Dermis blood vessel endothelial cell (primary cell): ENCODE results near the gene IL17D. TPM values are rescaled to one million over a fixed set of nuclear protein-coding genes. Genes with fewer than 3 reads are reported as not detected.
"Not testable (repeated sequence)": the region's sequence is repeated elsewhere in the genome, so short reads cannot be mapped to it uniquely, and the experiment has no call there.

ENCODE experiments used
- DNase-seq: peaks from one replicate; pipeline ENCODE4 v3.0.0; 2010
- total RNA-seq: library from RNA; depleted of rRNA; stranded (reverse); fragments of >200 nt; gene quantifications from 2 replicates; pipeline ENCODE4 v1.2.3, GENCODE V29; 2014

Gene IL17D, protein sequence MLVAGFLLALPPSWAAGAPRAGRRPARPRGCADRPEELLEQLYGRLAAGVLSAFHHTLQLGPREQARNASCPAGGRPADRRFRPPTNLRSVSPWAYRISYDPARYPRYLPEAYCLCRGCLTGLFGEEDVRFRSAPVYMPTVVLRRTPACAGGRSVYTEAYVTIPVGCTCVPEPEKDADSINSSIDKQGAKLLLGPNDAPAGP
- 2.7 and 3.7 TPM in 2 replicates for total RNA-seq

DNA sequence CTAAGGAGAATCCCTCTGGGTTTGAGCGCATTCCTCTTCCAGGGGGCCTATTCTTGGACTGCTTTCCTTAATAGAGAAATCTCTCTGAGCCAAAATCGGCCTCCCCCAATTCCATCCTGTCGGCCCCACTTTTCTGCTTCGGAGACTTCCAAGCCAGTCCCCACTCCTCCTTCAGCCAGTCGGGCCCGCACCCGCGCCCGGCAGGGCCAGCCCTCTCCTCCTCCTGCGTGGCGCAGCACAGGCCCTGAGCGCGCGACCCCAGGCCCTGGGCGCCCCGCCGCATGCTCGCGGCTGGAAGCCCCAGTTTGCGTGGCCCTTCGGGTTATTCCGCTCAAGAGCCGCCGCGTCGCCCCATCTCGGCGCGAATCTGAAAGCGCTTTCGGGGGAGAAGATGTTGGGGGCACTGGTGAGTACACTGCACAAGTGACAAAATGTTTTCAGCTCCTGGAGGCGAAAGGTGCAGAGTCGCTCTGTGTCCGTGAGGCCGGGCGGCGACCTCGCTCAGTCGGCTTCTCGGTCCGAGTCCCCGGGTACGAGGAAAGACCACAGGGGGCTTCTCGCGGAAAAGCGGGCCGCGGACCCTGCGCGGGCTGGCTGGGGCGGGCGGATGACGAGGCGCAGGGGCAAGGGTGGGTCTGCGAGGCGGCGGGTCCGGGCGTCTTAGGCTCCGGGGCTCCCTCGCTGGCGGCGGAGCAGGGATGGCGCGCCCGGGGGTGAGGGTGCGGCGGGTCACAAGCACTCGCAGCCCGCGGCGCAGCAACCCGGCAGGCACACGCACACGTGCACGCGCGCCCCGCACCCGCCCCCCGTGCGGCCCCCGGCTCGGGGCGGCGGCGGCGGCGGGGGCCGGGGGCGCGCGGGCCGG, at the start of gene IL17D:
Gene IL17D, plus strand, starts transcription at position 785 of the 865 bp plus-strand sequence. CDS start 303 bp downstream, outside the sequence.
- DNase-seq, result peak; percentile 47

GRCh38 chr13:20654156-20654555, 49.3 kb upstream of the IL17D start:
- DNase-seq, result peak; percentile 55

GRCh38 chr13:20658451-20659040, 45.0 kb upstream of the IL17D start:
- no peak for DNase-seq

DNA sequence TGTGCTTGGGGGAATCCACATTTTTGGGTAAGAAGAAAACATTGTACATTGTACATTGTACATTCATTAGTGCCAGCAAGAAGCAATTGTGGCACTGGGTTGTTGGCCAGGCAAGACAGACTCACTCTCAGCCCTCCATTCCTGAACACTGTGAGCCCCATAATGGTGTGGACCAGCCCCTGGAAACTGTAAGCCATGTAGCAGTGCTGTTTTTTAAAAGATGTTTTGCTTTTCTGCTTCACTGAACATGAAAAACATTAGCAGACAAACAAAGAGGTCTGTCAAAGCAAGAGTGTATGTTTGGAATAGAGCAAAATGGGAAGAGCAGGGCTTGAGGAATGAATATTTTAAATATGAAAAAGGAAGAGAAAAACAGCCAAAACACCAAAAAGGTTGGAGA, 39.1 kb upstream of the IL17D start:
- DNase-seq, result no peak

DNA sequence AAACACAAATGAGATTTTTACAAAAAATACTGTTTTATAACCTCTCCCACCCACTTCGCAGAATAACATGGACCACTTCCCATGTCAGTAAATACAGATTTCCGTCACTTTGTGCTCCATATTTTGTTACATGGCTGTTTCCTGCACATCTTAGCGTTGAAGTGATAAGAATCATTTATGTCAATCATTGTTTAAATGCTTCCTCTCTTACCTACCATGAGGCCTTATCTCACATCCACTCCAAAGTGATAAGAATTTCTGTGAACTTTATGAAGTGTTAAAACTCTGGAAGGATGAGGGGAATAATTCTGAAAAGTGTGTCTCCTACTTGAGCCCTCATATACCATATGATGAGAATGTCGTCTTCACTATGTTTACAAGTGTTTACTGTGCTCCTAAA, 36.6 kb upstream of the IL17D start:
- DNase-seq, result no peak

DNA sequence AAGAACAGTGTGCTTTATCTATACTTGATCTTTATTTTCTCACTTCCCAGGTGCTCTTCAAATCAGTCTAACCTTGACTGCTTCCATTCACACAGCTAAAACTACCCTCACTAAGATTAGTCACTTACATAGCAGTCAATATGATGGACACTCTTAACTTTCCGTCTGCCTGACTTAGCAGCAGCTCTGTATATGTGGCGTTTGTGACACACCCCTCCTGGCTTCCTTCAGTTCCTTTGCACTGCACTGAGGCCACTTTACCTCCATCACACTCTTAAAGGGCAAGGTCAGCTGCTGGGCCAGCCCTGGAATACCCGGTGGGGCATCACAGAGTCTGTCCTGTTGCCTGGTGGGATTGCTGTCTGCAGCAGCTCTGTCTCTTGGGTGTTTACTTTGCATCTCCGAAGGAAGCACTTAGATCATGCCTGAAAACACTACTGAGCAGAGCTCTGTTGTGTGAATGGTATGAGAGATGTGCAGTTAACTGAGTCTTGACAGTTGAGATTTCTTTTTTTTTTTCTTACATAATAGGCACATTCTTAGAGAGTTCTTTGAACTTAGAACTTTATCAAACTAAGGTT, 35.6 kb upstream of the IL17D start:
- no peak for DNase-seq

DNA sequence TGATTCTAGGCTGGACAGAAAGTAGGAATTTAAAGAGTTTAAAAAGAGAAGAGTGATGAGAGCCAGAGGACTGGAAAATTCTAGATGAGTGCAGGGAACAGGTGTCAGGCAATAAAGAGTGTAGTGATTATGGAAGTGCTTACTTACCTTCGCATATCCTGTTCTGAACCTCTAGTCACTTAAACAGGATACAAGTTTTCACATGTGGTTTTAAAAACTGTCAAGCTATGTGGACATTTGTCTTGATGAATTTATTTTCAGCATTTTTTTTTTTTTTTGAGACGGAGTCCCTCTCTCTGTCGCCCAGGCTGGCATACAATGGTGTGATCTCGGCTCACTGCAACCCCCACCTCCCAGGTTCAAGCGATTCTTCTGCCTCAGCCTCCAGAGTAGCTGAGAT, 34.3 kb upstream of the IL17D start:
- DNase-seq, result no peak

DNA sequence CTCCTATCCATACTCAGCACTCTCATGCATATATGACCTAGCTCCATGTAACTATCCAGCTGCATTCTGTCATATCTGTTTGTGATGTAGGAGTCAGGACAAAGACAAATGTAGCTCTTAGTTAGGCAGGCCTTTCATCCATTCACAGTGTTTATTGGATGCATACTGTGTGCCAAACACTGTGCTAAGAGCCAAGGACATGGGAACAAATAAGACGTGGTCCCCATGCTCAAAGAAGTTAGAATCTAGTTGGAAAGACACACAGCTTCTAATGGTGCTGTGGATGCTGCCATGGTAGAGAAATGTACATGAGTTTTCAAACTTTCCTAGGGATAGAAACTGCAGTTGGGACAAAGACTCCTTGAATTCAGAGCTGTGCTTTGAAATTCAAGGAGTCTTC, 31.7 kb upstream of the IL17D start:
- DNase-seq, result no peak

GRCh38 chr13:20672772-20673171, 30.7 kb upstream of the IL17D start:
- DNase-seq, result no peak

DNA sequence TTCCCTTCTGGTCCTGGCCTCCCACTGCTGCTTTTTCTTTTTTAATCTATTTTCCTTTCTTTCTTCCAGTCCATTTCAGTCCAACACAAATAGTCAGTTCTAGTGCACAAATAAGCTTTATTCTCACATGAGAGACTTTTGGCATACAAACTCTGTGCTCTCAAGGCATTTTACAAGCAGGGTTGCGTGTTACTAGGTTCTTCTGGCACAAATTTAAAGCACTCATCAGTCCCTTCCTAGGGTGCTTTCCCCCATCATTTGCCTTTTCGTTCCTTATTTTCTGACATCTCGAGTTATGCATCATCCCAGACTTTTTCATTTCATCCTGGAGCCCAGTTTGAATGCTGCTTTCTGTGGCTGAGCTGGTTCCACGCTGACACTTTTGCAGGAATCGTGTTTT, 29.8 kb upstream of the IL17D start:
- DNase-seq, result no peak

DNA sequence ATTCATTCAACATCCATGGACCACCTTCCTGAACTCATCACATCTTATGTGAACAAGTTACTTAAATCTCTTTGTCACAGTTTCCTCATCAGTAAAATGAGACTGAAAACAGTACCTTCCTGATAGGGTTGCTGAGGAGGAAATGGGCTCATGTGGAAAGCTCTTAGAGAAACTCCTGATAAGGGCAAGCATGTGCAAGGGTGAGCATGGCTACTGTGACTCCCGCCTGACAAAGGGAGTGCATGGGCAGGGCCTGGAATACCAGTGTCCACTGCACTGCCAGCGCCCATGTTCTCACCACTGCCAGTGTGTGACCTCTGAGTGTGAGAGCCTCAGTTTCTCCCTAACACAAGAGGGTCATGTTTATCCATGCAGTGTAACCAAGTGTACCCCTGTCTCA, 27.3 kb upstream of the IL17D start:
- no peak for DNase-seq

DNA sequence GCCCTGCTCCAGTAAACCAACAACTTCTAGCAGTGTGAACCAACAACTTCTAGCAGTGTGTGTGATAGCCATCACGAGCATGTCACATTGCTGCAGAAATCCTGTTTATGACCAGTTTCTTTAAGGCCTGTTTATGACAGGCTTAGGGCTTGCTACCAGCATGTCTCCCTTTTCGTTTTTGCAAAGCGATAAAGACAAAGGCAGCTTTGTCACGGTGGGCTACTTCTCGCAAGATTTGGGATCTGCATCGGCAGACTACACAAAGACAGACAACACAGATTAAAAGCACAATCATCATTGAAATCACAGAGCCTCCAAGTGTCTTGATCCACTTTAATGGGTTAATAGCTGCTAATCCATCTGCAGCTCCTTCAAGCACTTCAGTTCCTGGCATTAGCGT, 24.9 kb upstream of the IL17D start:
- not testable (repeated sequence) for DNase-seq

GRCh38 chr13:20679879-20680278, 23.6 kb upstream of the IL17D start:
- DNase-seq, result no peak

DNA sequence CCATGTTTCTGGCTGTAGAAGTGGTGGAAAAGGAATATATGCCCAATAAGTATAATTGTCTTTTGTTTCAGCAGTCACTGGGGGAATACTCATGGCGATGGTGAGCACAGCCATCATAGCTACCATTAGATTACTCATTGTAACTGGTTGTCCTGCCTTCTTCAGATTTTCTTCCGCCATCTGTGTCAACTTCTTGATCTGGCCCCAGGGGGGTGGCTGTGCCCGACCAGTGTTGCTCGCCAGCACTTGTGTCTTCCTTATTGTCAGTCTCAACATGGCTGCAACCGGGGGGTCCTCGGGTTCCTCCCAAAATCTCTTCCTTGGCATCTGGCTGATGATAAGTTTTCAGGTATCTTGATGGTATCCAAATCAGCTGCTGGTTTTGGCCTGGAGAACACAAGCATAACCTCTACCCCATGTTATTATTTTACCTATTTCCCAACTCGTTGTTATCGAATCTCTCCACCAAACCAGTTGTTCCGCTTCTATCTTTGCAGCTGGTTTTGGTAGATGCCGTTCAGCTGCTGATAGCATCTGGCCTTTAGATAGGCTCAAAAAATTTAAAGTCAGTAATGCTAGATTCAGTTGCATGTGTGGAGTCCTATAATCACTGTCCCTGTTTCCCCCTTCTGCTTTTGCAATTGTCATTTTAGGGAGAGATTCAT, 23.0 kb upstream of the IL17D start:
- no peak for DNase-seq

- not testable (repeated sequence) for DNase-seq
Observed at GRCh38 chr13:20681481-20681880, 22.0 kb upstream of the IL17D start.

GRCh38 chr13:20682061-20682460, 21.4 kb upstream of the IL17D start:
- no peak for DNase-seq

DNA sequence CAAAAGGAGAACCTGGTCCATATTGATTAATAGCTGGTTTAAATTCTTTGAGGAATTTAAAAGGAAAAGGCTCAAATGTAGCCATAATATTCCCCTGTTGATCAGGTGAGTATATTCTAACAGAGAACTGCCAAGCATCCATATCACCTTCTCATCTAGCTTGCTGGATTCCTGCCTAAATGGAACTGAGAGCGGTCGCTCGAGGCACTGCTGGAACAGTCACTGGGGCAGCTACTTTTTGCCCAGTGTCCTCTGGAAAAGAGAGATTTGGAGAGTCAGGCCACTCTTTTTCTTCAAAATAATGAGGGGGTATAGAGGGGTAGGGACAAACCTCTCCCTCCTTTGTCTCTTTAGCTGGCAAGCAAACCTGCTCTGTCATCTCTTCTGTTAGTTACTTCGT, 19.5 kb upstream of the IL17D start:
- no peak for DNase-seq

DNA sequence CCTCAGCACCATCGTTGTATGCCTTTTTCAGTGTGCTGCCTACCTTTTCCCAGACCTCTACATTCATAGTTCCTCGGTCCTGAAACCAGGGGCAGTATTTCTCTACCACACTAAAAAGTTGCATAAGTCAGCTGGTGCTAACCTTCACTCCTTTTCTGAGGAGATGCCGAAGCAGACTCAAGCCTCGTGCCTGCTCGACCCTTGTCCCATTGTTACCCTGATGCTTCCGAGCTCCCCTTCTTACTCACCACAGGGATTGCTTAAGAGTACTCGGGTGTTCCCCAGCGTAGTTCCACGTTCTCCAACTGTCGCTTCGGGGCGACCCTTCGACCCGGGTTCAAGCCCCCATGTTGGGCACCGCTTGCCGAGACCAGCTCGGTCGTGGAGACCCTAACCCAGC, 19.0 kb upstream of the IL17D start:
- no peak for DNase-seq

DNA sequence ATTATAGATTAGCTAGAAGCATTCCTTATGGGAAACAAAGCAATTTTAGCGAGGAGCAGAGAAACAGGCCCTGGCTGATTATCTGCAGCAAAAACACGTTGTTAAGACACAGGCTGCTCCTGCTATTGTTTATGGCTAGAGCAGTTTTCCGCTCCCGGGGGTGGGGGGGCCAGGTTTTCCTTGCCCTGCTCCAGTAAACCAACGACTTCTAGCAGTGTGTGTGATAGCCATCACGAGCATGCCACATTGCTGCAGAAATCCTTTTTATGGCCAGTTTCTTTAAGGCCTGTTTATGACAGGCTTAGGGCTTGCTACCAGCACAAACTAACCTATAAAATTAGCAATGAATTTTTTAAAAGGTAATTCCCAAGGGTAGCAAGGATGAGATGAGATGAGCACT, 18.4 kb upstream of the IL17D start:
- no peak for DNase-seq

GRCh38 chr13:20686167-20686566, 17.3 kb upstream of the IL17D start:
- DNase-seq, result no peak

GRCh38 chr13:20686863-20687579, 16.5 kb upstream of the IL17D start:
- no peak for DNase-seq

DNA sequence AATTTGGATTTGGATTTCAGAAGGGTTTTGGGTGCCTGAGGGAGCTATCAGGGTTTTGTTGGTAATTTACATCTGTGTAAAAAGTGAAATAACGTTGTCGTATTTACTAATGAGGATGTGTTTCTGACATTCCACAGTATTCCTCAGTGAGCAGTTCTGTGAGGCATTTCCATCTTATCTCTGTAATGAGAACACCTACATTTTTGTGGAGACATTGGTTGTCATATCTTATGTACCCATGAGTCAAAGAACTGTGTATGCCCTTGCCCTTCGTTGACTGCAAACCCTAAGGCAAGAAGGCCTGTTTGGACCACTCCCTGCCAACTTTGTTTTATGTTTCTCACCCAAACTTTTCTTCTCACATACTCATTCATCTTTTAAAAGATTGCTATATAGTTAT, 14.2 kb upstream of the IL17D start:
- no peak for DNase-seq
